Testis (tissue), 3 donors: ENCODE measurements around the gene DNAJC5. TPM values are rescaled to one million over a fixed set of nuclear protein-coding genes. Genes with fewer than 3 reads are reported as not detected.
A peak's percentile ranks its signal among the peaks of the same experiment; 100 is the strongest.

Experiments used
- DNase-seq: peaks from one replicate; pipeline ENCODE4 v3.0.0-alpha.2; 2019
- H3K27ac ChIP-seq, 2 donors: fragments of 200-600 bp; sonication (generic); one replicate each; pipeline ENCODE4 v1.5.1; 2019
- H3K27me3 ChIP-seq: fragments of 200-600 bp; sonication (generic); one replicate; pipeline ENCODE4 v1.5.1; 2019
- H3K36me3 ChIP-seq: fragments of 200-600 bp; sonication (generic); one replicate; pipeline ENCODE4 v1.5.1; 2017; ENCODE audit warnings: low read depth; ENCODE audit errors: missing control alignments
- H3K4me1 ChIP-seq: fragments of 200-600 bp; sonication (generic); one replicate; pipeline ENCODE4 v1.5.1; 2019
- H3K4me3 ChIP-seq, 2 donors: fragments of 200-600 bp; sonication (generic); one replicate each; pipeline ENCODE4 v1.5.1; 2017 to 2019
- H3K9me3 ChIP-seq: fragments of 200-600 bp; sonication (generic); one replicate; pipeline ENCODE4 v1.5.1; 2017
- CTCF ChIP-seq, 3 experiments: fragments of 450-650 bp in 2 of 3; fragments of 200-600 bp in 1 of 3; sonication (generic) in 1 of 3; IDR thresholded peaks; one replicate each; pipeline ENCODE4 v1.5.1; 2016 to 2019; ENCODE audit warnings: antibody characterized with exemption in 3 of 3, mild to moderate bottlenecking in 2 of 3, moderate library complexity in 1 of 3
- POLR2A ChIP-seq: fragments of 450-650 bp; IDR thresholded peaks from one replicate; pipeline ENCODE4 v1.6.1; 2017; ENCODE audit warnings: antibody characterized with exemption, mild to moderate bottlenecking, moderate library complexity
- WGBS, 2 donors: methylation state at CpG; one replicate each; pipeline ENCODE4 v1.1.5; 2018; 5-methylcytosine and 5-hydroxymethylcytosine counted together
- intact Hi-C: fragments of 100-400 bp; cut with DNase I; formaldehyde crosslinking; loops from one replicate; pipeline ENCODE4 v1.15.1; 2023; ENCODE audit warnings: low total_unique reads
- polyA plus RNA-seq: library from polyadenylated mRNA; stranded (reverse); fragments of 350-450 nt; fragmentation: Illumina TruSeq; extraction: RNeasy Lipid Tissue Mini Kit (QIAGEN cat#74804); gene quantifications from one replicate; pipeline ENCODE4 v1.2.3, GENCODE V29; 2014; ENCODE audit warnings: low read depth, low replicate concordance; ENCODE audit not compliant: insufficient read depth
- total RNA-seq, 2 donors: library from RNA; depleted of rRNA; stranded (reverse); fragments of >200 nt; gene quantifications; one replicate each; pipeline ENCODE4 v1.2.3, GENCODE V29; 2016

Gene DNAJC5
- total and polyA plus RNA-seq, 3 donors from 2014 or later: 35.6 to 64.8 (median 58.2) TPM

DNA sequence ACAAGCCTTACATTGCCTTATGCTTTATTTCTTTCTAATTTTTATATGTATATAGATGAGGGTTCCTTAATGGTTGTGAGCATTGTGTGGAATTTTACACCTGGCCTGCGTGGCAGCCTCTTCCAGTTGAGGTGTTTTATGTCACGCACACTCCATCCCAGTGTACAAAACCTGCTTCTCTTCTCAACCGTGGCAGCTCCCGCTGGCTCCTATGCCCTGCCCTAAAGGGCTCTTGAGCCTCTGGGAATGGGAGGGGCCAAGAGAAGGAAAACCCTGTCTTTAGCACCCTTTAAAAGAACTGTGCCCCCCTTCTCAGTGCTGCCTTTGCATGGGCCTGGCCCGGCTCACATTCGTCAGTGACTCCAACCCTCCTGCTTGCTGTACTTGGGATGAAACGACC lies 4.3 kb upstream of the DNAJC5 start:
- WGBS, 2 donors: 86 to 87% methylated on average over 7 of the region's 7 CpGs
- no peak for TF ChIP-seq CTCF (IDR thresholded peaks at IDR 0.05)
- no peak overlapping the region for H3K4me3 ChIP-seq
- peaks cover 17% of the 10 kb centered on the region for H3K4me1 ChIP-seq
- H3K27me3 ChIP-seq: no peaks in the 10 kb centered on the region
- no peak overlapping the region for H3K27ac ChIP-seq
- intact Hi-C loops: no loop called here
- no peak for DNase-seq
- H3K9me3 ChIP-seq: no peaks in the 10 kb centered on the region
- no peaks in the 10 kb centered on the region for H3K36me3 ChIP-seq

- intact Hi-C loops: no loop called here
- TF ChIP-seq POLR2A: no peak
- TF ChIP-seq CTCF (IDR thresholded peaks at IDR 0.05): no peak
- H3K36me3 ChIP-seq: no peaks in the 10 kb centered on the region
- WGBS, 2 donors: 89 to 90% methylated on average over 27 to 29 of the region's 29 CpGs
- peaks cover 21% of the 10 kb centered on the region for H3K4me1 ChIP-seq
- no peak overlapping the region for H3K4me3 ChIP-seq
- no peak overlapping the region for H3K27ac ChIP-seq
- no peaks in the 10 kb centered on the region for H3K9me3 ChIP-seq
- no peaks in the 10 kb centered on the region for H3K27me3 ChIP-seq
- DNase-seq: no peak
Measured at GRCh38 chr20:63891061-63892002, 3.6 kb upstream of the DNAJC5 start.

GRCh38 chr20:63892402-63892801 lies 2.5 kb upstream of the DNAJC5 start:
- Histone ChIP-seq H3K27ac (no peak overlapping the region), H3K4me3 (no peak overlapping the region), H3K27me3 (no peaks in the 10 kb centered on the region), H3K4me1 (peaks cover 24% of the 10 kb centered on the region), H3K36me3 (no peaks in the 10 kb centered on the region), H3K9me3 (no peaks in the 10 kb centered on the region)
- DNase-seq: no peak
- intact Hi-C loops: no loop called here
- WGBS, 2 donors: 83% methylated on average over 7 of the region's 7 CpGs
- TF ChIP-seq CTCF (IDR thresholded peaks at IDR 0.05) (no peak), POLR2A (no peak)

DNA sequence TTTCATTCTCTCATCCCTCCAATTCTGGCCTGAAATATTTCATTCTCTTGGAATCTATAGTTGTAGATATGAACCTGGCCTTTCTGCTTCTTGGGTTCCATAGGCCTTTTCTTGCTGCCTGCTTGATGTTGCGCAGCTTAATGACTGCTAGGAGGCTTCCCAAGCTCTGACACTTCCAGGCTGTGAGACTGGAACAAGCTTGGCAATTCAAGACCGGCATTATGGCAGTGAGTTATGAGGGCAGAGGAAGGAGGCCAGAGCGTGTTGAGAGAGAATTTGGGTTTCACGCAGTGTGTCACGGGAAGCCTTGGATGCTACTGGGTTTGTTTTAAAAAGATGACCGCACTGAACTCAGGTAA lies 948 bp upstream of the DNAJC5 start:
- Histone ChIP-seq H3K27me3 (no peaks in the 10 kb centered on the region), H3K9me3 (no peaks in the 10 kb centered on the region), H3K4me1 (peaks cover 28% of the 10 kb centered on the region), H3K36me3 (no peaks in the 10 kb centered on the region), H3K4me3 (peak overlapping the region in 1 of 2 donors; percentile 50), H3K27ac (no peak overlapping the region)
- TF ChIP-seq POLR2A (no peak), CTCF (IDR thresholded peaks at IDR 0.05) (no peak)
- 18 to 29% methylated on average over 6 of the region's 6 CpGs for WGBS, 2 donors
- DNase-seq: no peak
- intact Hi-C loops: no loop called here
